HG03521 (cell line): ENCODE results near the gene GSC.
"Not testable (repeated sequence)": the region's sequence is repeated elsewhere in the genome, so short reads cannot be mapped to it uniquely, and the experiment has no call there.

Source experiments
- ATAC-seq: cut with Tn5 transposase; IDR thresholded peaks from one replicate; pipeline ENCODE4 v1.9.1; 2021; ENCODE audit warnings: mild to moderate bottlenecking, moderate library complexity; ENCODE audit not compliant: unreplicated experiment

The GSC gene

DNA sequence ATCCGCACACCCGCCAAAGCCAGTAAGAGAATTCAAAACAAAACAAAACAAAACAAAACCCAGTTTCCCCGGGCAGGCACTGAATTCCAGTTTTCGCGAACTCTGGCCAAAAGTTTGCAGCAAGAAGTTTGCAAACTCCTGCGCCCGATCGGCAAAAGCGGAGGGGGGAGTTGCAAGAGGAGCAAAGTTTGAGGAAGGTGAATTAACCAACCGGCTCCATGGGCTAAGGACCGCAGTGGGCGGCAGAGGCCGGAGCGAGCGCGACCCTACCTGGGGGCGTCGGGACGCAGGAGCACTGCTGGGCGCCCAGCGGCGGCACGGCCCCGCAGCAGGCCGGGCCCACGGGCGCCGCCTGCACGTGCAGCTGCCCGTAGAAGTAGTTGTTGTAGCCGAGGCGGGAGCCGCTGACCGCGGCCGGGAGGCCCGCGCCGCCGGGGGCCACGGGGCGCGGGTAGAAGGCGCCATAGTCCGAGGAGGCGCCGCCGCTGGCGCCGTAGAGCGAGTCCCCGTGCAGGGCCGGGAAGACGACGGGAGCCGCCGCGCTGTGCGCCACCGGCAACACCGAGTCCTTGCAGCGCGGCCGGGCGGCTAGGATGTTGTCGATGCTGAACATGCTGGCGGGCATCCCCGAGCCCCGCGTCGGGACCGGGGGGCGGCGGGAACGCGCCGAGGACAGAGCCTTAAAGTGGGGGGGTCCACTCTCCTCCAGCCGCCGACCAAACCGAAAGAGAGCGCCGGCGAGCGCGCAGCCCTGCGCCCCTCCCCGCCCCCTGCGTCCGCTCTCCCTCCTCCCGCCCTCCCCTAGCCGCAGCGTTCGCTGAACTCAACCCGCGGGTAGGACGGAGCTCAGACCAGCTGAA, at the start of gene GSC:
GSC (minus strand) TSS at position 723 of the 860 bp plus-strand sequence; CDS start at position 625, 98 bp downstream.
- no peak for ATAC-seq

DNA sequence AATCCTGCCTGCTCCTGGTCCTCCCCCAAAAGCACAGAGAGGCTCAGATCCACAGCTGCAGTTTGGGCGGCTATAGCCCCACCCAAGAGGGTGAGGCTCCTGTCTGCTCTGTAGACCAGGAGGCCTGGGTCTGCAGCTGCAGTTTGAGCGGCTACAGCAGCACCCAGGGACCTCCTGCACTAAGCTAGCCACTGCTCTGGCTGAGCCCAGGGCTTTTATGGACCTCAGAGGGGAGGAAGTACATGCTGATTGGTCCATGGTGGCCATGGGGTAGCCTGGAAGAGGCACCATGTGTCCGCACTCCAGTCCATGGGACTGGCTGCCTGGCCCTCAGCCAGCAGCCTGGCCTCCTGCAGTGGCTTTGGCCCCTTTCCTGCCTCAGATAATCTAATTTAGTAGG, 49.6 kb upstream of the GSC start:
- ATAC-seq = no peak

DNA sequence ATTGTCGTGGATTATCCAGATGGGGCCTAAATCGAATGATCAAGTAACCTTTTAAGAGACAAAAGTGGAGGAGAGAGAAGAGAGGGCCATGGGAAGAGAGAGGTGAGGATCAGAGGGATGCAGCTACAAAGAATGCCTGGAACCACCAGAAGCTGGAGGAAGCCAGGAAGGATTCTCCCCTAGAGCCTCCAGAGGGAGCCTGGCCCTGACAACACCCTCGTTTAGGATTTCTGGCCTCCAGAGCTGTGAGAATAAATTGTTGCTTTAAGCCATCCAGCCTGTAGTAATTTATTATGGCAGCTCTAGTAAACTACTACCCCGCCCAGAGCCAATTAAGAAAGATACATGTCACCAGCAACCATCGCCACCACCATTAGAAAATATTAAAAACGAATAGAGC, 46.2 kb upstream of the GSC start:
- no peak for ATAC-seq

DNA sequence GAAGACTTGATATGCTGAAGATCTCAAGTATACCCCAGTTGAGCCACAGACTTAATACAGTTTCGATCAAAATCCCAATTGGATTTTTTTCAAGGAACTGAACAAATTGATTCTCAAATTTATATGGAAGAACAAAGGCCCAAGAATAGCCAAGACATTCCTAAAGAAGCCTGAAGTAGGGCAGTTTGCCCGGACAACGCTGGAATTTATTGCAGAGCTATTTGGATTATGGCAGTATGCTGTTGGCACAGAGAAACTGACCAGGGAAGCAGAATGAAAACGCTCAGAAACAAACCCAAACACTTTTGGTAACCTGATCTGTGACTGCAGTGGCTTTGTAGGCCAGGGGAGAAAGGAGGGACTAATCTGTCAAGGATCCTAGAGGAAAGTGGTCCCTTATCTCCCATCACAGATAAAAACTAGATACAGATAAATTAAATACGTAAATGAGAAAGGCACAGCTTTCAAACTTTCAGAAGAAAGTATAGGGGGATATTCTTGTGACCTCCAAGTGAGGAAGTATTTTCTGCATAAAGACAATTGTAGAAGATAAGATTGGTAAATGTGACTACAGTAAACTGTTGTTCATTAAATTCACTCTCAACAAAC, 35.9 kb upstream of the GSC start:
- ATAC-seq = no peak

DNA sequence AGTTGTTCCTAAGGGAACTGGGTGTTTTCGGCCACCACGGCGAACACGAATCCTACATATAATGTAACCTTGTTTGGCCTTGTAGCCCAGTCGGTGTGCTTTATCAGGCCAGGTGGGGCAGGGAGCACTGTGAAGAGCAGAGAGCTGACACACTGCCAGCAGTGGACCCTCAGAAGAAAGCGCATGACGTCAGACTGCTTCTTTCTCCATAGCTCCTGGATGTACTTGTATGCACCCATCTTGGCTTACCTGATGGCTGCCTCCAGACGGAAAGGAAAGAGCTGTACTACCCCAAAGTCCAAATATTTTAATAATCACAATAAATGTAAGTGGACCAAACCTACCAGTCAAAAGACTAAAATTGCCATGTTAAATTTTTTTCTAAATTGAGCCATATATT, 31.3 kb upstream of the GSC start:
- no peak for ATAC-seq

DNA sequence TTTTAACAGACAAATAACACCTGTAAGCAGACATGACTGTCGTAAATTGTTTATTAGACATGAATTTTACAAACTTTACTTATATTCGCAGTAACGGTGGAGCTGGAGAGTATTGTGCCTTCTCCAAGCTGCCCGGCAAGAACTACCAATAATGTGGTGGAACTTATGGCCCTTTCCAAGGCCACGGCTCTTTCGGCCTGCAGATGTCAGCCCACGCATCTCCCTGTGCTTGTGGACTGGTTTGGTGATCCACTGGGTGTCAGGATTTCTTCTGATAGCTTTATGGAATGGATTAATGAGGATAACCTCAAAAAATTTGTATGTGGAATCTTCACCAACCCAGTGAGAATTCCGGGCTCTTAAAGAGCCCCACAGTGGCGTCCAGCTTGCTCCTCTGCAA, 30.9 kb upstream of the GSC start:
- not testable (repeated sequence) for ATAC-seq

DNA sequence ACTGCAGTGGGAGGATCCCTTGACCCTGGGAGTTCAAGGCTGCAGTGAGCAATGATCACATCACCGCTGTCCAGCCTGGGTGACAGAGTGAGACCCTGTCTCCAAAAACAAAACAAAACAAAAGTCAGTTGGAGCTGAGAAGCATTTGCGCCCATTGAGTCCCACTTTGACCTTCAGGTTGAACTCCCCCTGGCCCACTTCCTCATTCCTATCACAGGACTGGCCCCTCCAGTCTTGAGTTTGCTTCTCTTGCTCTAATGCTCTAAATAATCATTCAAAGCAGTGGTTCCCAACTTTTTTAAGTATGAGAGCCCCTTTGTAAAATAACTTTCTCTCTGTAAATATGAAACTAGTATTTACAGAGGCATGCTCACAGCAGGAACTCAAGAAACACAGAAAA, 28.0 kb upstream of the GSC start:
- no peak for ATAC-seq

DNA sequence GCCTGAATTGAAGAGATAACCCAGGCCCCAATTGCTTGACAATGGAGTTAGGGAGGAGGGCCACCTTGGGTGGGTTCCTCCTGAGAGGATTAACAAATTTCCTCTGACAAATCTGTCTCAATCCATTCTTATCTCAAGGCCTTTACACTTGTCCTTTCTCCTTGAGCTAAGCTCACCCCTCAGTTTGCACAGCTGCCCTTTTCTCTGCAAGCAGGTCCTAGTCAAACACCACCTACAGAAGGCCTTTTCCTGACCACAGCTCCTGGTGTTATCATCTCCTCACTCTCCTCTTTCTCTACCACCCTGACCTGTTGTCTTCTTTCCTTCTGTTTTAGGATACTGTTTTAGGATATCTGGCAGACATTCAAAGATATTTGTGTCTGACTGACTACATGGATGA, 26.4 kb upstream of the GSC start:
- ATAC-seq = no peak

DNA sequence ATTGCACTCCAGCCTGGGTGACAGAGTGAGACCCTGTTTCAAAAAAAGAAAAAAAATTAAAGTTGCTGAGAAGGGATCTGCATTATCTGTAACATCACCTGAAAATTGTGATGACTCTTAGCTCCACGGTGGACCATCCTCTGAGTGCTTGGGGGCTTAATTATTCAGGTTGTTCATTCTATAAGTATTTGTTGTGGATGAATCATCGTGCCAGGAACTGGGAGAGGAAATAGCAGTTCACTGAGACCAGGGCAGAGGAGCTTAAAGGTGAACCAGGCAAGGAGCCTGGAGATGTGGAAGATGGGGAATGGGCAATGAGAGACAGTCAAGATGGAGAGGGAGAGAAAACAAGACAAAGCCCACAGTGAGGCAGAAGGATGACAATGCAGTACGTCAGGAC, 25.5 kb upstream of the GSC start:
- no peak for ATAC-seq

DNA sequence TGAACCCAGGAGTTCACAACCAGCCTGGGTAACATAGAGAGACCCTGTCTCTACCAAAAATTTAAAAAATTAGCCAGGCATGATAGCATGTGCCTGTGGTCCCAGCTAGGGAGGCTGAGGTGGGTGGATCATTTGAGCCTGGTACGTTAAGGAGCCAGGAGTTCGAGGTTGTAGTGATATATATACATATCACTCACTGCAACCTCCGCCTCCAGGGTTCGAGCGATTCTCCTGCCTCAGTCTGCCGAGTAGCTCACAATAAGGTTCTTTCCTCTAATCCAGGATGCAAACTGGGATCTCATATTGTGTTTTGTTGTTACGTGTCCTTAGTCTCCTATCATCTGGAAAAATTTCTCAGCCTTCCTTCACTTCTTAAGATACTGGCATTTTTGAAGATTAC, 24.0 kb upstream of the GSC start:
- ATAC-seq = no peak

DNA sequence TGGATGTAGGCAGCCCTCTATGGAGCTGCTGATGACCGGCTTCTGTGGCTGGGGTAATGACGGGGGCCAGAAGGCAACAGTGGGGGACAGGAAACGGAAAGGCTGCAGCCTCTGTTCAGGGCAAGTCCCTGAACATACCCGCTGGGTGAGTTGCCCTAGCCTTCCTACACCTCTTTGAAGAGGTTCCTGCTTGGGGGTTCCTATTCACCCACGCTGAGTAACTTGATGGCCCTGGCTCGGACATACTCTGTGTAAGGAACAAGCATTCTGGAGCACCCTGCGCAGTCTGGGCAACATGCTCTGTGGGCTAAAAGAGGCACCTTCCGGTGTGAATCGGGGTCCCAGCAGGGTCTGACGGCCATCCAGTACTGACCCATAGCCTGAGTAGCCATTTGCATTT, 17.7 kb upstream of the GSC start:
- no peak for ATAC-seq

DNA sequence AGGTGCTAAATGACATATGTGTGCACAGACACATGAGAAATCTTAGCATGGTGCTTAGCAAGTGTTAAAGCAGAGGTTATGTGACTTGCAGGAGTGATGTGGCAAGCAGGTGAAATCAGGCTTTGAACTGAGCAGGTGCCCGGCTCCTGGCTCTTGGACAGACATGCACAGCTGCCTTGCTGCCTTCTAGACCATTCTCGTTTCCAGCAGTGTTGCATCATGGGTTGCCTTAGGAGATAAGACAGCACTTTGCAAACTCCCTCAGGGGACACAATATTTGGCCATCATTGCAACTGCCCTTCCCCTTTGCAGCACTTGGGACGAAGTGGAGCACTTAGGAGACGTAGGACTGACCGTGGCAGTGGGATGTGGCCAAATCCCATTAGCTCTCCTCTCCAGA, 17.2 kb upstream of the GSC start:
- ATAC-seq = no peak

DNA sequence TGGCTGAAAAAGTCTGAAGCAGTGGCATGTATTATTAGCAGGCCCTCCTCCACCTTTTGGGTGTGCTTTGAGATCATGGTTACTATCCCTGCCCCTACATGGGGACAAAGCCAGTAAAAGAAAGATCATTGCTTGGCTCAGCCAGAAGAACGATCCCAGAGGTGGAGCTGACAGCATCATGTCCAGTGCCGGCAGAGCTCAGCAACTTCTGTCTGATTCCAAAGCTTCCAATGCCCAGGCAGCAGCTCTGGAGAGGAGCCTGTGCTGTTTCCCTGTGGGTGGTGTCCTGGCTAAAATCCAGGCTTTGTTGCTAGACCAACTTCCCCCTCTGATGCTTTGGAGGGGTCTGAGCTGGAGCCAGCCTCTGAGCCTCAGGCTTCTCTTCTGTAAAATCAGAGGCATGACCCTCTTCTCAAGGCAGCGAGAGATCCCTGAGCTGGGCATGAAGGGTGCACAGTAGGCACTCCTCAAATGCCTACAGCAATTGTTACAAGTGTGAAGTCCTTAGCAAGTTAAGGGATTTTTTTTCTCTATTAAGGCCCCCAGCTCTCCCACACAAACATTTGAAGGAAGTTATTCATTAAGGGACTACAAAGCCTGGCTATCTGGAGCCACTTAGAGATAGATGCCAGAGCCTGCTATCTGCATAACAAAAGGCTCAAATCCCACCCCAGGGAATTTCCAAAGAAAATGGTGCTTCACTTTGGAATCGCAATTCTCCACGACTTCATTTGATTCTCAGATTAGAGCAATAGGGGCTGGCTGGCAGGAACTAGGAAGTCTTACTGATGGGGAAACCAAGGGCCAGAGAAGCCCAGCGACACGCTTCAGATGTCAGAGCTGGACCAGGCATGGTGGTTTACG, 10.9 kb upstream of the GSC start:
- no peak for ATAC-seq

DNA sequence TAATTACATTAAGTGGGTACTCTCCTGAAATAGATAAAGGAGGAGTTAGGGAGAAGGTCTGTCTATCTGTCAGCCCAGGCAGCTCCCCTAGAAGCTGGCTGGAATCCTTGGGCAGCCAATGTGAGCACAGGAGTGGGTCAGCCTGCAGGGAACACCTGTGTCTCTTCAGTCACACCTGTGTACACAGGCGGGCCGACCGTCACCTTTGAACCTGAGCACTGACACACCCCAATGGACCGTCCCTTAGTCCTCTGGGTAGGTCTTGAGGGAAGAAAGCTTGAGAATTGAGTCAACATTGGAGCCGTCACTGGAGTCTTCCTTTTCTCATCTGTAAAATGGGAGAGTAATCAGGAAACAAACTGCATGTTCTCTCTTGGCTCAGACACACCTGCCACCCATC, 9.8 kb upstream of the GSC start:
- ATAC-seq = no peak

DNA sequence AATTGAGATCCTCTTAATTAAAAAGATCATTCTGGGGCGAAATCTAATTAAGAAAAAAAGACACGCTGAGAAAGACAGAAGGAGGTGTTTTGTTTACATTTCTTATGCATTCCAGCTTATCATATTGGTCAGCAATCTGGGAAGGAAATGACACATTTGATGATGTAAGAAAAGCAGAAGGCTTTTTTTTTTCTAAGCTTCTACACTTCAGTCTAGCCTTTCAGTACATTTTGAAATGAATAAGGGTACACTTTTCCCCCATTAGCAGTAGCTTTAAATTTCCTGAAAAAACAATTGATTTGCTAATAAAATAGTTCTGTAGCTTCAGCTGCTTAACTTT, 5.9 kb upstream of the GSC start:
- no peak for ATAC-seq

DNA sequence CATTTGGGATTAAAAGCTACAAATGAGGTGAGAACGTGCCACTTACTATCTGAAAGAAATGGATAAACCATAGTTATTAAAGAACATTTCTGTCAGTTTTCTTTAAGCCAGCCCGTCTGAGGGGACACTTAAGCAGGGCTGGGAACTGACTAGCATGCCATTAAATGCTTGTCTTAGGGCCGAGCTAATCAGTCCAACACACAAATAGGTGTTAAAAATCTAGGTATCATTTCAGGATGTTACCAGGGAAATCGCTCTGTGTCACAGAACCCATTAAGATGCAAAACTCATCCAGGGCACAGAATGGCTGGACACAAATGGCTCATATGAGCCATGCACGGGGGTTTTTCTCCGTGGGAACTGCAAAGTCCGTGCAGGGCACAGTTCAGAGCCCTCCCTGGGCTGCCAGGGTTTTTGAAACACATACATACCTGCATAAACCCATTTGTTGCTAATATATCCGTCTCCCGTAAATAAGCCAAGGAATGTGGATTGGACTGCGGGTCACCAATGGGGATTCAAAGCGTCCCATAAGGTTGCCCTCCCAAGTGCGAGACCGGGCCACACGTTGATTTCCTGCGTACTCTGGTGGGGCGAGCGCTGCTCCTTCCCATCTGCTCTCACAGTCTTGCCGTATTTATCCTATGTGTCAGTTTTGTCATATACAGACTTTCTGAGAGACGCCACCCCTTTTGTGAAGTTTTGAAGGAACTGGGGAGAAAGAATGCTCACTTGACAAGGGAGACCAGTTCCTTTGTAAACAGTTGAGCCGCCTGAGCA, 5.4 kb upstream of the GSC start:
- ATAC-seq = no peak

DNA sequence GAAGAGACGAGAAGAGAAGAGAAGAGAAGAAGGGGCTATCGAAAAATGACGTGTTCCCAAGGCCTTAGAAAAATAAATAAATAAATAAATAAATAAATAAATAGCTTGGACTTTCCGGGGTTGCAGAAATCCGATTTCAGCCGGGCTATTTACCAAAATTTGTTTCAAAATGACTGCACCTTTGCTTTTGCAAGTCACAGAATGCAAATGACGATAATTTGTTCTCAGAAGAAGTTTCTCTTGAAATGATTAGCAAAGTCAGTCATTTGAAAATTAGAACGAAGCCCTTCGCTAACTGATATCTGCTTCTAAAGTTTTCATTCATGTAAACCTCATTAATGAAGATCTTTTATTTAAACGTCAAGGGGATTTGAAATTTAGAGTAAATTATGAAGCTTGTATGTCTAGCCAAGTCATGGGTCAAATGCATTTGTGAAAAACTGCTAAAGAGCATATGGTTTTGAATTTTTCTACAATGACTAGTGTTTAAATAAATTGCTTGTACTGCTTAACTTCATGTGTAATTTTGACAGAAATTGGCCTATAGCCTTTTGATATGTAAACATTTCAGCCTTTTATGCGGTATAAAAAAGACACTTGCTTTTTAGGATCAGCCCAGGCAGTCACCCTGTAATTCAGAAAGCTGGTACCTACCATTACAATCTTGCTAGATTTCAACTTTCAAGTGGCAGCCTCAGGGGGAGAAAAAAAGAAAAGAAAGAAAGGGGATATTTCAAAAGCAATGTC, 4.6 kb upstream of the GSC start:
- no peak for ATAC-seq

DNA sequence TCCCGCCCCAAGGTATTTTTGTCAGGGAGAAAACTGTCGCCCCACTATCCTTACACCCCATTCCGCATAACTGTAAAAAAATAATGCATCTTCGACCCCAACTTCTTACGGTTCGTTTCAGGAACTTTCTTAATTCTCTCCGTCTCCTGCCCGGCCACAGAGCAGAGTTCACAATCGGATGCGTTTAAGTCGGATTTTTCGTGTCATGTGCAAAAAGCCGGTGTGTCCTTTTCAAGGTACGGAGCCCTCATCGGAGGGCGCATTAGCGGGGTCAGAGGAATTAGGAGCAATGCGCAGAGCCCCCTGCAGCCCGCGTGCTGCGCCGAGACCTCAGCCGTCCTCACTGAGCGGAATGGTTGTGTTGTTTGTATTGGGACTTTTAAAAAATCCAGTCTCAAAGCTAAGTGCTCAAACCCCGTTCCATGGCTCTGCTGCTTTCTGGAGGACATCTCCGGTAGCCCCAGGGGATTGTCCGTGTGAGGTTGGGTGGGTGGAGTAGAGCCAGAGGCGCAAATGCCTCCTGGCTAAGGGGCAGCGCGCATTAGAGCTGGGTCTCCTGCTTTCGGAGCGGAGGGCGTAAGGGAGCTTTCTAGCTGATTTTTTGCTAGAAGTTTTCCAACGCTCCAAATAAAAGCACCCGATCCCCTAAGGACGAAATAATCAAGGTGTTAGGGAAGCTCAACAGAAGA, 3.9 kb upstream of the GSC start:
- no peak for ATAC-seq

DNA sequence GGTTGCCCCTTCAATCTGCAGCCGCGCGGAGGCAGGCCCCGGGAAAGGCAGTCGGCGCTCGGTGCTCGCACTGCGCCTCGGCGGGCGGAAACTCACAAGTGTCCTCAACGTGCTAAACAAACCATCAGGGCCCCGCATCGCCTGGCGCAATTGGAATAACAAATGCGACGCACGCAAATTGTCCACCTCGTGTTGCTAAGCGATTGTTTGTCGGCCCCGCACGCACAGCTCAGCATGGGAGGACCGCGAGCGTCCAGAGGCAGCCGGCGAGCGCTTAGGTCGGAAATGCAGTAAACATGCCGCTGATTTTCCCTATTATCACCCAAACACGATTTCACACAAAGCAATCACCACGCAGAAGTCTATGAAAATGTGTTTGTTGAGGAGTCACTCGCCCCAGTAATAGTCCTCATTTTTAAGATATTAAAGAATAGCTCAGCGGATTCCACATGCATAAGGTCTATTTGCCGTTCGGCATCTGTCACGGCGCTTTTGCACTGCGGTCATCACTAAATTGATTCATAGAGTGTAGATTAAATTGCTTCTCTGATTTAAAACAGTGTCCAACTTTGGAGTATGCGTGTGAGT, 3.2 kb upstream of the GSC start:
- ATAC-seq = no peak
